Fibroblast of villous mesenchyme (primary cell): ENCODE results near the gene LTA. TPM values are rescaled to one million over a fixed set of nuclear protein-coding genes. Genes with fewer than 3 reads are reported as not detected.

ENCODE experiments used
- DNase-seq: peaks from one replicate; pipeline ENCODE4 v3.0.0-alpha.2; 2010; ENCODE audit warnings: low read depth
- H3K4me3 ChIP-seq: 2 replicates; pipeline ENCODE4 v1.5.1; 2011; ENCODE audit warnings: low read depth, mild to moderate bottlenecking, low read length
- CTCF ChIP-seq: IDR thresholded peaks from 2 replicates; pipeline ENCODE4 v1.5.1; 2012; ENCODE audit warnings: low read depth, mild to moderate bottlenecking, low read length; ENCODE audit not compliant: insufficient read depth
- total RNA-seq: library from RNA; depleted of rRNA; stranded (reverse); fragments of >200 nt; gene quantifications from 2 replicates; pipeline ENCODE4 v1.2.3, GENCODE V29; 2012

The LTA gene
- total RNA-seq, 1 donor: not detected

- H3K4me3 ChIP-seq: no peak overlapping the region
- no peak for DNase-seq
- no peak for TF ChIP-seq CTCF
These were observed 2.1 kb upstream of the LTA start for GRCh38 chr6:31569861-31570536.

GRCh38 chr6:31573239-31574105, 1.4 kb downstream of the LTA start:
- H3K4me3 ChIP-seq: no peak overlapping the region
- DNase-seq: no peak
- TF ChIP-seq CTCF: no peak

- H3K4me3 ChIP-seq: no peak overlapping the region
- DNase-seq: no peak
- TF ChIP-seq CTCF: no peak
These were observed 2.3 kb downstream of the LTA start for GRCh38 chr6:31574106-31575061.

- no peak within 1 kb of the TSS for H3K4me3 ChIP-seq
- no peak for TF ChIP-seq CTCF
- DNase-seq: peak; percentile 20
These were observed 3.3 kb downstream of the LTA start, which contains the start of gene TNF for GRCh38 chr6:31575335-31575901. TNF (plus strand) TSS chr6:31575565; CDS start chr6:31575742, 177 bp downstream.

DNA sequence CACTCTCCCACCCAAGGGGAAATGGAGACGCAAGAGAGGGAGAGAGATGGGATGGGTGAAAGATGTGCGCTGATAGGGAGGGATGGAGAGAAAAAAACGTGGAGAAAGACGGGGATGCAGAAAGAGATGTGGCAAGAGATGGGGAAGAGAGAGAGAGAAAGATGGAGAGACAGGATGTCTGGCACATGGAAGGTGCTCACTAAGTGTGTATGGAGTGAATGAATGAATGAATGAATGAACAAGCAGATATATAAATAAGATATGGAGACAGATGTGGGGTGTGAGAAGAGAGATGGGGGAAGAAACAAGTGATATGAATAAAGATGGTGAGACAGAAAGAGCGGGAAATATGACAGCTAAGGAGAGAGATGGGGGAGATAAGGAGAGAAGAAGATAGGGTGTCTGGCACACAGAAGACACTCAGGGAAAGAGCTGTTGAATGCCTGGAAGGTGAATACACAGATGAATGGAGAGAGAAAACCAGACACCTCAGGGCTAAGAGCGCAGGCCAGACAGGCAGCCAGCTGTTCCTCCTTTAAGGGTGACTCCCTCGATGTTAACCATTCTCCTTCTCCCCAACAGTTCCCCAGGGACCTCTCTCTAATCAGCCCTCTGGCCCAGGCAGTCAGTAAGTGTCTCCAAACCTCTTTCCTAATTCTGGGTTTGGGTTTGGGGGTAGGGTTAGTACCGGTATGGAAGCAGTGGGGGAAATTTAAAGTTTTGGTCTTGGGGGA, 4.0 kb downstream of the LTA start:
- TF ChIP-seq CTCF: no peak
- no peak for DNase-seq
- no peak overlapping the region for H3K4me3 ChIP-seq
